HG02884 (cell line): Measurements from ENCODE around the gene XAGE5.
"Not testable (repeated sequence)": the region's sequence is repeated elsewhere in the genome, so short reads cannot be mapped to it uniquely, and the experiment has no call there.

ENCODE experiments used
- ATAC-seq: cut with Tn5 transposase; IDR thresholded peaks from one replicate; pipeline ENCODE4 v1.9.1; 2021; ENCODE audit warnings: mild to moderate bottlenecking, moderate library complexity; ENCODE audit not compliant: unreplicated experiment

XAGE5 gene

GRCh38 chrX:52811065-52811625 lies at the start of gene XAGE5:
XAGE5 (plus strand) TSS chrX:52811287; CDS start chrX:52812567, 1,280 bp downstream.
- no peak for ATAC-seq

- not testable (repeated sequence) for ATAC-seq
Measured at GRCh38 chrX:52765983-52766382, 45.1 kb upstream of the XAGE5 start.

DNA sequence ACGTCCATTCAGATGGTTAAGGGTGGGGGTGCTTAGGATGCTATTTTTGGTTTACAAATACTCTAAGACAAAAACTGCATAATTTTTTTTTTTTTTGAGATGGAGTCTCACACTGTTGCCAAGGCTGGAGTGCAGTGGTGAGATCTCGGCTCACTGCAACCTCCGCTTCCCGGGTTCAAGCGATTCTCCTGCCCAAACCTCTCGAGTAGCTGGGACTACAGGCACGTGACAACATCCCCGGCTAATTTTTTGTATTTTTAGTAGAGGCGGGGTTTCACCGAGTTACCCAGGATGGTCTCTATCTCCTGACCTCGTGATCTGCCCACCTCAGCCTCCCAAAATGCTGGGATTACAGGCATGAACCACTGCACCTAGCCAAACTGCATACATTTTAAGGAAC lies 37.6 kb upstream of the XAGE5 start:
- not testable (repeated sequence) for ATAC-seq

- not testable (repeated sequence) for ATAC-seq
Measured at GRCh38 chrX:52797327-52797726, 13.8 kb upstream of the XAGE5 start, which contains the start of gene SPANXN5. SPANXN5 (minus strand) TSS chrX:52797427; CDS start chrX:52797348, 79 bp downstream.

DNA sequence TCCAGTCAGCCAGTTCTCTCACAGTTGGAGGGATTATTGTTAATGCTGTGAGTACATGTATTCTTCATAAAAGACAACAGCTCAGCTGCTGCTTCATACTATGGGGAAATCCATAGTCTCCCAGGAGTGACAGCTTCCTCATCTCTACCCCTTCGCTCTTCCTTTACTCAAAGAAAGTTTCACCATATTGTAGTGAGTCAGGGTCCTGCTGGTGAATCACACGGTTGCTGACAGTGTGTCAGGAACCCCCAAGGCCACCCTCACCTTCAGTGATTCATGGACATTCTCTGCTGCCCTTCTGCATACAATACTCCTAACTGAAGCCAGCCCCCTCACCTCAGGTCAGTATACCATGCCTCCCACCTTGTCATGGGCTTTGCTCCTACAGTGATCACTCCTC lies 6.2 kb upstream of the XAGE5 start:
- not testable (repeated sequence) for ATAC-seq

- no peak for ATAC-seq
Measured at GRCh38 chrX:52819788-52820187, 8.7 kb downstream of the XAGE5 start.

GRCh38 chrX:52821079-52821760 lies 10.1 kb downstream of the XAGE5 start:
- no peak for ATAC-seq

- ATAC-seq: no peak
Measured at GRCh38 chrX:52824608-52825007, 13.5 kb downstream of the XAGE5 start.

DNA sequence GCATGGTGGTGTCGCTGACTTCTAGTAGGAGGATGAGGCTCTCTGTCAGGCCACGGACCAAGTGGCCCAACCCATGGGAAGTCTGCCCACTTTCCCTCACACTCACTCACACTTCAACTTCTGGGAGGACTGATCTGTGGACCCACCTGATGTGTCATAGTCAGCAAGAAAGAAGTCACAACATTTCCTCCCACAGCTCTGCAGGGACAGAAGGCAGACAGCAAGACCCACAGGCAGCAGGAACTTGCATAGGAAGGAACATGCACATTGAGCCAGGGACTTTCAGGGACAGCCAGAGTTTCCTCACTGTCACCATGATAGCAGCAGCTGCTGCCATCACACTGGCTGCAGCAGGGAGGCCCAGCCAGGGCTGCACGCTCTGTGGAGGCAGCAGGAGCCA lies 19.5 kb downstream of the XAGE5 start:
- no peak for ATAC-seq

DNA sequence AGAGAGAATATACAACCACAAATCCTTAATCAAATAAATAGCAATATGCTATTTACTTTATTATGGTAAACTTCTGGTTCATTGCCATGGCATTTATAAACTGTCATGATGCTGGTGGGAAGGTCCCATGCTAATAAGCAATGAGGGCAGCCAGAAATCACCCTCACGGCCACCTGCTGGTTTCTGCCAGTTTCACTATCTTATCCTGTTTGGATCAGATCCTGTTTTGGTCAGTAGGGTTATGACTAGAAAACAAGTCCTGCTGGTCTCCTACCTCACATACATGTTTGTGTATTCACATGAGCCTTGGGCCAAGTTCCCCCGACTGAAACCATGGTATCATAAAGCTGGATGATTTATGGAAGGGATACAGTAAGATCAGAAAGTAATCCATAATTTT lies 28.1 kb downstream of the XAGE5 start:
- ATAC-seq: no peak

GRCh38 chrX:52843619-52844018 lies 32.5 kb downstream of the XAGE5 start:
- ATAC-seq: not testable (repeated sequence)

DNA sequence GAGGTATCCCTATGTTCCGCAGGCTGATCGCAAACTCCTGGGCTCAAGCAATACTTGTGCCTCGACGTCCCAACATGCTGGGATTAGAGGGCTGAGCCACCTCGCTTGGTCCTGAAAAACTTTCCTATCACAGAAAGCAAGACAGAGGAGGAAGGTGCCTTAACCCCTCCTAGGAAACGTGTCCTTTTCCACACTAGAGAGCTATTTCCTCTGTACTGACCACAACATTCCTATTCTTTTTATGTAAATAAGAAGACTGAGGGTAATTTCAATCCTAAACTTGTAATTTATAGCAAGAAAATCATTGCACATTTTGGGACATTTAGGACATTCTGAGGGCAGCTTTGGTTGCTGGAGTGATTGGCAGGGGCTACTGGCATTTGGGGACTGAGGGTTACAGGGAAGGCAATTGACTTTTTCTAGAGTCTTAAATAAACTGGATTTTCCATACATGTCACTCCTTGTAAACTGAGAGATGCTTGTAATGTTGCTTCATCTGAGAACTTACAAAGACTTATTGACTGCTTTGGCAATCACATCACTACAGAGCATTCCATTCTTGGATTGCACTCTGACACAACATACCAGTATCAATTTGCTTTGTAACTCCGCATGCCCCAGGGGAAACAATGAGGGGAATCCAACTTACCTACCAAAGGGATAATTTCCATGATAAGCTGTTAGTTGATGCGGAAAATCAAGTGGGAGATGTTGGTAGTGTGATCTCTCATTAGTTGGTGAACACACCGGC lies 41.2 kb downstream of the XAGE5 start:
- no peak for ATAC-seq

DNA sequence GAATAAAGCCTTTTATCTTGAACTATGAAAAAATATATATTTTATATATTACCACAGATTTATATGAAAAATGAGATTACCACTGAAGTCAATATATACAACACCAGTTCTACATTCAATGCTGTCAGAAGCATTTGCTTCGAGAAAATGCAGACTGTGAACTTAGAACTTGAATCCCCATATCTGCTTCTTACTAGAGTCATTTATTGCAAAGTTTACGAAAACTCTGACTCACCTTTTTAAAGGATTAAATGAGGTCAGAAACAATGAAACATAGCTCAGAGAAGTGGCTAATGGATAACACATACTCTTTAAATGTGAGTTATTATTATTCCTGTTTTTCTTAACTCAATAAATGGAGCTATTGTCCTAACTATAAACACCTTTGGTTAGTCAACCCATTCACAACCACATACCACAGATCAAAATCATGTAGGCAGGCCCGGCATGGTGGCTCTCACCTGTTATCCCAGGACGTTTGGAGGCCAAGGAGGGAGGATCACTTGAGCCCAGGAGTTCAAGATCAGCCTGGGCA lies 46.0 kb downstream of the XAGE5 start:
- not testable (repeated sequence) for ATAC-seq

- no peak for ATAC-seq
Measured at GRCh38 chrX:52865343-52865998, 54.4 kb downstream of the XAGE5 start.
